Body of pancreas (tissue), 4 donors: Measurements from ENCODE around the gene LPP.

Experiments used
- CTCF ChIP-seq, 7 experiments: fragments of 450-650 bp in 4 of 7; fragments of 200-600 bp in 3 of 7; sonication (generic) in 3 of 7; IDR thresholded peaks; one replicate each; pipeline ENCODE4 v1.5.1; 2016 to 2019; ENCODE audit warnings: antibody characterized with exemption in 7 of 7
- POLR2A ChIP-seq, 3 donors: fragments of 450-650 bp; IDR thresholded peaks; one replicate each; pipeline ENCODE4 v1.6.1; 2016; ENCODE audit warnings: antibody characterized with exemption in 3 of 3, mild to moderate bottlenecking in 2 of 3

GRCh38 chr3:188659449-188660090, 505.6 kb downstream of the LPP start:
- no peak for TF ChIP-seq CTCF (IDR thresholded peaks at IDR 0.05)
- no peak for TF ChIP-seq POLR2A (IDR thresholded peaks at IDR 0.05)
